ENCODE measurements around the gene CASQ2.

The CASQ2 gene

DNA sequence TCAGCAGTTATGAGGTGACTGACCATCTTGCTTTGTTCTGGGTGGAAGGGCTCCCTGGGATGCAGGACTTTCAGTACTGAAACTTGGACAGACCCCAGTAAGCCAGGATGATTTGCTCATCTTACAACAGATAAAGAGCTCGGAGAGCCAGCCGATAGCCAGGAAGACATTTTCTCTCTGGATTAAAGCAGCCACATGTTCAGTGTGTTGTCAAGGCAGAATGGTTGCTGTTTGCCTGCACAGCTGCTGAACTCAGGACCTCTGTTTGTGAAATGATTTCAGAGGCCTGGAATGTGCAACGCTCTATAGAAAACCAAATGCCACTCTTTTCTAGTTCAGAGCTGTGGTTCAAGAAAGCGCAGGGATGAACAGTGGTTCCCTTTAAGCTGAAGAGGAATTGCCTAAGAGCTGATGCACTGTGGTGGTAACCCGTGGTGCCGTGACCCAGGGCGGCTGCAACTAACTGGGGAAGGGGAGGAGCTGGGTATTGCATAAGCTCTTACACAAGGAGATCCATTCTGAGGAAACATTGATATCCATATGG, 40.7 kb downstream of the CASQ2 start:
- peak; percentile 96 for DNase-seq

DNA sequence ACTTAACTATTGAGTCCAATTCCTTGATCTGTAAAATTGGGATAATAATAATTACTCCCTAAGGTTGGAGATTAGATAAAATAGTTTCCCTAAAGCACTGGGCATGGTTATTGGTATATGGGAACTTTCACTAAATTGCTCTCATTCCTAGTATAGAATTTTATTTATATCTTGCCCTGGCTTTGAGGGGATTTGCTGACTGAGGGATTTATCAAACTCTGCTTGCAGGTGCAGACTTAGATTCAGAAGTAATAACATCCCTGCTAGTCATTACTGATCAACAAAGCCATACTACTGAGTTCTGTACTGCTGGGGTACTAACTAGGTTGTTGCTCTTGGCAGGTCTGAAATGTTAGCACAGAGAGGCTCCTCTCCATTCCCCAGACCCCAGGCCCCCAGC, 41.9 kb downstream of the CASQ2 start:
- DNase-seq, result no peak

GRCh38 chr1:115726161-115726560, 42.4 kb downstream of the CASQ2 start:
- DNase-seq, result no peak

DNA sequence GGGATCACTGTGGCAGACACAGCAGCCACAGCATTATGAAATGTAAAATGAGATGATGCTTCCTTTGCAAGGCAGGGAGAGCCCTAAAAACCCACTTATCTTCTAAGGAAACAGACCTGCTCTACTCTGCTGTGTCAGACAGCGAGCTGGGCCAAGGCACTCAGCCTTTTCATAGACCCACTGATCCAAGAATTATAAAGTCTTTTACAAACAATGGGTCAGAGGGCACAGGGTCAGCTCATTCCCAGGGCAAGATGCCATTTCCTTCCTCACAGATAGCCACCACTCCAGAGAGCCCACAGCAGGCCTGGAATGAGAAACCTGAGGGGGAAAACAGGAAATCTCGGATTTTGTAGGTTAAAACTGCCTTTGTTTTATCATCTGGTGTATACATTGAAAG, 42.9 kb downstream of the CASQ2 start:
- no peak for DNase-seq

DNA sequence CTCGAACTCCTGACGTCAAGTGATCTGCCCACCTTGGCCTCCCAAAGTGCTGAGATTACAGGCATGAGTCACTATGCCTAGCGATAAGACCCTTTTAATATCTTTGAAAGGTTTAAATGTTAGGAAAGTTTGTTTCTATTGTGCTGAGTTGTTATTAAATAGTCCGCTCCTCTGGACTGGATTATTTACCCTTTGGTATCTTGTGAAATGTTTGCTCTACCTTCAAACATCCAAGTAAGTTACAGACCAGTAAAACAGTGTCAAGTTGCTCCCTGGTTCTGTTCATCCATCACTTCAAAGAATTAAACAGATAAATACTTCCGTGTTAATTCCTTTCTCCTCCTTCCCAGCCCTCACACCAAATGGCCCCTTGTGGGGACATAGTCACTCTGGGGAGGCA, 44.8 kb downstream of the CASQ2 start:
- DNase-seq, result no peak

DNA sequence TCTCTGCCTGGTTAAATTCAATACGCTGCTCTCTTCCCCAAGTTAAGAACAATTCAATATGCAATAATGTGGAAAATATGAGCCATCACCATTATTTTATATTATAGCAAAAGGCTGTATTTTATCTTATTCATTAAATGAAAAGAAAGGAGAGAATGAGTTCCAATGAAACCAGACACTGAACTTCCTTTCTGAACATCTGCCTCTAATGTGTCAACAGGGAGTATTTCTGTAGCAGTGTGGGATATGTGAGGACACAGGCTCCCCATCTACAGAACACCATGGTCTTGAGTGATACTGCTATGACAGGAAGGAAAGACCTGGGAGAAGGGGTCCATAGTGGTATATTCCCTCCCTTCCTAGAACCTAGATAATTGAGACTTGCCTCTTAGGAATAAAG, 46.3 kb downstream of the CASQ2 start:
- DNase-seq, result no peak

DNA sequence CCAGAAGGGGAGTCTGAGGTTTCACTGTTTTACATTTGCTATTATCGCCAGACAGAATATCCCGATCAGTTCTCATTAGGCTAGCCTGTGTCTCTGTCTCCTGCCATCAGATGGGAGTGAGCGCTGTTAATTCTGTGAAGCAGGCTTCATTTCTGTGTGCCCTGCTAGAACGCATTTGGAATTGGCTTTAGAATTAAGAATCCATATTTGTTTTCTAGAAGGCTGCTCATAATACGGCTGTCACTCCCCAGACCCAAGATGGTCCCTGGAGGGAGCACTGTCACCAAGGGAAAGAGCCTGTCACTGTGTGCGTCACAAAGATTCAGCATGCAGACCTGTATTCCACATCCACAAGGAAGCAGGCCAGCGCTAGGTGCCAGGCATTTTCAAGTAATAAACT, 49.2 kb downstream of the CASQ2 start:
- no peak for DNase-seq

DNA sequence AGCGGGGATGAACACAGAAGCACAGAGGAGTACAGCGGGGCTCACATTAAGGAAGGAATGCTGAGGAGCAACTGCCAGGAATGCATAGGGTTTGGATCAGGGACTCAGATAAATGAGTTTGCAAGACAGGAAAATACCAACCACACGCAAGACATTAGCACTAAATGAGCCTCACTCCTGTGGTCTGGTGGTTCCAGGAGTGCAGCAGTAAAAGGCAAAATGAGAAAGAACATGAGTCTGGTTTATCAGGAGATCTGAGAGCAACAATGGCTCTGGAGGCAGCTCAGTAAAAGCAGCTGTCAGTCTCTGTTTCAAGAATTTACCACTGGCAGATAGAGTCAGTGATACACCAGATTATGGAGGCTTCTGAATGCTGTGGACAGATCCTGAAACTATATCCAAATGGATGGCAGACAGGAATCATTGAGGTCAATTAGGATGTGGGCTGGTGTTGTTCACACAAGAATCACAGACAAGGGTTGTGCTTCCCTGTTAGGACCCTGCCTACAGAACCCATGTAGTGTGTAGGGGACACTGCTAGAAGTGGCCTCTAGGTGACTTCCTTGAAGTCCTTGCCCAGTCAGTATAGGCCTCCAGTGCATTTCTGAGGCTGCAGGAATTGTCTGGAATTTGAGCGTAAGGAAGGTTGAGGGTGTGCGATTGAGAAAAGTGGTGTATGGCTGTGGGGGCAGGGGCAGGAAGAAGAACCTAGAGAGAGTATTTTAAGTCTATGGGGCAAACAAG, 50.3 kb downstream of the CASQ2 start:
- DNase-seq, result no peak

DNA sequence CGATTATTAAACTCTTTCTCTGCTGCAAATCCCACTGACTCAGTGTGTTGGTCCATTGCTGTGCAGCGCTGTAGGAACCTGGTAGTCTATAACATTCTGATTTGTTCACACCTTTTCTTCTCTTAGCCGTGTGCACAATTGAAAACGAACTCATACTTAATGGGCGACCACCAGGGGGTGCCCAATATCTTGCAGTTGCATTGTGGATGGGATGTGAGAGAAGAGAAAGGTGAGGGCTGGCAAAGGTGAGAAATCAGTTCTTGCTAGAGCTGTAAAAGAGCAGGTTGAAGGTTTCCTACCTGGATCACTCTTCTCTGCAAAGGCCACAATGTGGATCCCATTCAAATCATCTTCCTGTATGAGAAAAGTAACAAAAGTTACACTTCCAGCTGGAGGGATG, 51.0 kb downstream of the CASQ2 start:
- DNase-seq, result peak; percentile 39

DNA sequence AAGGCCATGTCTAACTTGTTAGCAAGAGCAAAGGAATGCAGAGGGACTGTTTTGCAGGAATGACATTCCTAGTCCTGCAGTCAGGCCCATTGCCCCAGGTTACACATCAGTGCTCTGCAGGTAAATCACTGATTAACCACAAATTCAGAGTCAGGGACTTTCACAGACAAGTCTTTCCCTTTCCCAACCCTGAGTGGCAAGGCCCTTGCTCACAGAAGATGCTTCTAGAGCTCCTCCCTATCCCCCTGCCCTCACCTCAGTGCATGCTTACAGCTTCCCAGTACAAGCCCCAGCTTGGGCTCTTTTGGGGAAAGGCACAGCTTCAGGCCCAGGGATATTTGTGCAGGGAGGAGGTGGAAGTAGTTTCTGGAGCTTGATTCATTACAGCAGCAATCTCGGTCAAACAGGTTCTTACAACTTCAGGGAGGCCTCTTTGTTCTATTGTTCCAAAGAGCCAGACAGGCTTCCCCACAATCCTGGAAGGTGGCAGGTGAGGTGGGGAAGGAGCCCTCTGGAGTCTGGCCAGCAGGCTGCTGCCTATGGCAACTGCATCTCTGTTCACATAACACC, 53.9 kb downstream of the CASQ2 start:
- DNase-seq, result no peak

- no peak for DNase-seq
These were observed 54.6 kb downstream of the CASQ2 start for GRCh38 chr1:115713906-115714305.

GRCh38 chr1:115712911-115713609, 55.5 kb downstream of the CASQ2 start:
- DNase-seq, result no peak

DNA sequence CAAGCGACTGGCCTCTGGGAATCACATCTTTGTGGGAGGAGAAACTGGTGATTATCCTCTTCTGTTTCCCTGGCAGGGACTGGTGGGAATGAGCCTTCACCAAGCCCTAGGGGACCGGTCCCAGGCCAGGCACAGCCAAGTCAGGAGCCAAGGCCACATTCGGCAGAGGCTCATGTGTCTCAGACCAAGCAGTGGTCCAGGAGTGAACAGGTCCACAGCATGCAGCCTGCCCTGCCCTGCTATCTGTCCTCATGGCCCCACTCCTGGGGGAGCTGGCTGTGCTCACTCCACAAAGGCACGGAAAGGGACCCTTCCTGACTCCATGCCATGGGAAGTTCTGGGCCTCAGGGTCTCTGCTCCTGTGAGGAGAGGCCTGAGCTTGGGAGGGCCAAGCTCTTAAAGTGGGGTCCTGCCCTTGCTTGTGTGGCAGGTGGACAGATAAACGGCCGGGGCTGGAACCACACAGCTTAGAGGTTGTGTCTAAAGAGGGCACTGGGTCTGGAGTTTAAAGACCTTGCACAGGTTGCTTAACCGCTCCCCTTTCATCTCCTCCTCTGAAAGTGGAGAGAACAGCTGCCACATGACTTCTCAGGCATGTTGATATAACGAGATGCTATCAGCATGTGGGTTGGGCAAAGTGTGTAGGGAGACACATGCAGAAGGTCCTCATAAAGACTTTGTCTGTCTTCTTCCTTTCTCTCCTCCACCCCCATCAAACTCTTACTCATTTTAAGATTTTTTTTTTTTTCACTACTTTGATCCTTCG, 57.5 kb downstream of the CASQ2 start:
- no peak for DNase-seq

GRCh38 chr1:115706587-115707425, 61.7 kb downstream of the CASQ2 start:
- peak; percentile 38 for DNase-seq

- DNase-seq, result no peak
These were observed 62.6 kb downstream of the CASQ2 start for GRCh38 chr1:115705963-115706362.

DNA sequence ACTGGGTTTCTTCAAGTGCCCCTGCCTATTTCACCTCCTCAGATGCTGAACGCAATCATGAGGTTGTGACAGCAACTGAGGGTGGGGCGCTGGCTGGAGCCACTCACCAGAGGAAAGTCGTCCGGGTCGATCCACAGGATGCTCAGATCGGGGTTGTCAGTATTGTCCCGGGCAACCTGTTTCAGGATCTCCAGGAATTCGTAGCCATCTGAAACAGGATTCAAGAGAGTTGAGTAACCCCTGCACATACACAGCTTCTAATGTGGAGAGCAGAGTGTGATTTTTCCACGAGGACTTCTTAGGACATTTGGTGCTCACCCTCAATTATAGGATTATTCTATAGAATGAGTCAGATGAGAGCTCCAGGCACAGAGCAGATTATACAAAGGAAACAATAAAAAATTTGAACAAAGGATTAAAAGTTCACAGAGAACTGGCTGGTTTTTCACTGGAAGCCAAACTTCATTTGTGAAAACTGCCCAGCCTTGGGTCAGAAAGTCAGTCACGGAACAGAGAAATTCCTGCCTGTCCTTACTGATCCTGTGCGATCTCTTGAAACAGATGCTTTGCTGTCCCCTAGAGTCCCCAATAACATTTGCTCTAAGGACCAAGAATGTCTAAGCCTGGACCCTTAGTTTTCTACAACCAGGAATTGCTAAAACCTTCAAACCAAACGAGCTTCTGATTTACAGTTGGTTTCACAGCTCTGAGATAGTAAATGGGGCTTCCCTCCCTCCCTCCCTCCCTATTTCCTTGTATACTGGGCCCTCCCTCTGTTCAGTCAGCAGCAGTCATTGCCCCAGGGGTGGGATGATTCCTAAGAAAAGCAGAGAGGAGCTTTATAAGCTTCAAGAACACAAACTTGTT, 63.2 kb downstream of the CASQ2 start:
- no peak for DNase-seq

DNA sequence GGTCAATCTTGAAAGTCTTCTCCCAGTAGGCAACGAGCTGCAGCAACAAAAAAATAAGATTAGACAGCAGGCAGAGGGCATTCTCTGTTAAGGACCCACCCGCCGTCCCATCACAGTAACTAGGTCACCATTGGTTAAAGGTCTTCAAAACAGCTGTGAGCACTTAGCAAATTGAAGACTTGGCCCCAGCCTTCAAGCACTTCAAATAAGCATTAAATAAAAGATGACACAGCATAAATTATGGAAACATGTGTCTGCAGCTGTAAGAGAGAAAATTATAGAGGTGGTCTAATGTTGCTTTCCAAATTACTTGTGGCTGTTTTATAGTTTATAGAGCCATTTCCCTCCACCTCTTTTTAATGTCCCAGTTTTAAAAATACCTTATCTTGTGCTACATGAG, 65.6 kb downstream of the CASQ2 start:
- no peak for DNase-seq

- no peak for DNase-seq
These were observed 67.4 kb downstream of the CASQ2 start for GRCh38 chr1:115701090-115701489.

- DNase-seq, result no peak
These were observed 70.9 kb downstream of the CASQ2 start for GRCh38 chr1:115697619-115698018.

GRCh38 chr1:115694805-115695204, 73.7 kb downstream of the CASQ2 start:
- DNase-seq, result no peak

GRCh38 chr1:115692224-115692623, 76.3 kb downstream of the CASQ2 start:
- DNase-seq, result no peak

Measured in inflammatory macrophage treated with lipopolysaccharide for 4 hours (primary cell).